HFF-Myc (cell line): ENCODE results near the gene TMEM141.
"Not testable (repeated sequence)": the region's sequence is repeated elsewhere in the genome, so short reads cannot be mapped to it uniquely, and the experiment has no call there.

Experiments used
- DNase-seq: peaks from one replicate; pipeline ENCODE4 v3.0.0-alpha.2; 2011; ENCODE audit warnings: low read depth; ENCODE audit errors: extremely low read depth
- H3K4me3 ChIP-seq: replicated peaks from 2 replicates; pipeline ENCODE4 v1.5.1; 2011; ENCODE audit warnings: low read depth, mild to moderate bottlenecking, control low read depth, low read length
- TF ChIP-seq, protein P1 (sequence below): IDR thresholded peaks from 2 replicates; pipeline ENCODE4 v1.5.1; 2012; ENCODE audit warnings: mild to moderate bottlenecking, low read depth, low read length, control low read depth; ENCODE audit errors: missing control alignments

The TMEM141 gene

GRCh38 chr9:136751244-136751643 is 39.9 kb upstream of the TMEM141 start:
- H3K4me3 ChIP-seq = no peak overlapping the region
- TF ChIP-seq, protein P1, sequence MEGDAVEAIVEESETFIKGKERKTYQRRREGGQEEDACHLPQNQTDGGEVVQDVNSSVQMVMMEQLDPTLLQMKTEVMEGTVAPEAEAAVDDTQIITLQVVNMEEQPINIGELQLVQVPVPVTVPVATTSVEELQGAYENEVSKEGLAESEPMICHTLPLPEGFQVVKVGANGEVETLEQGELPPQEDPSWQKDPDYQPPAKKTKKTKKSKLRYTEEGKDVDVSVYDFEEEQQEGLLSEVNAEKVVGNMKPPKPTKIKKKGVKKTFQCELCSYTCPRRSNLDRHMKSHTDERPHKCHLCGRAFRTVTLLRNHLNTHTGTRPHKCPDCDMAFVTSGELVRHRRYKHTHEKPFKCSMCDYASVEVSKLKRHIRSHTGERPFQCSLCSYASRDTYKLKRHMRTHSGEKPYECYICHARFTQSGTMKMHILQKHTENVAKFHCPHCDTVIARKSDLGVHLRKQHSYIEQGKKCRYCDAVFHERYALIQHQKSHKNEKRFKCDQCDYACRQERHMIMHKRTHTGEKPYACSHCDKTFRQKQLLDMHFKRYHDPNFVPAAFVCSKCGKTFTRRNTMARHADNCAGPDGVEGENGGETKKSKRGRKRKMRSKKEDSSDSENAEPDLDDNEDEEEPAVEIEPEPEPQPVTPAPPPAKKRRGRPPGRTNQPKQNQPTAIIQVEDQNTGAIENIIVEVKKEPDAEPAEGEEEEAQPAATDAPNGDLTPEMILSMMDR = no peak
- no peak for DNase-seq

GRCh38 chr9:136751814-136752213 is 39.3 kb upstream of the TMEM141 start:
- TF ChIP-seq, protein P1 = no peak
- no peak for DNase-seq

GRCh38 chr9:136753371-136754058 is 37.6 kb upstream of the TMEM141 start:
- TF ChIP-seq, protein P1 = no peak
- no peak overlapping the region for H3K4me3 ChIP-seq
- no peak for DNase-seq

More at GRCh38 chr9:136751814-136752213, 39.3 kb upstream of the TMEM141 start:
- no peak overlapping the region for H3K4me3 ChIP-seq

GRCh38 chr9:136754059-136754572 is 37.0 kb upstream of the TMEM141 start:
- TF ChIP-seq, protein P1 = no peak
- DNase-seq = no peak
- no peak overlapping the region for H3K4me3 ChIP-seq

GRCh38 chr9:136754626-136755301 is 36.4 kb upstream of the TMEM141 start:
- TF ChIP-seq, protein P1 = no peak
- DNase-seq = no peak

GRCh38 chr9:136755302-136756133 is 35.6 kb upstream of the TMEM141 start:
- H3K4me3 ChIP-seq, DNase-seq: not testable (repeated sequence)

More at GRCh38 chr9:136754626-136755301, 36.4 kb upstream of the TMEM141 start:
- no peak overlapping the region for H3K4me3 ChIP-seq

DNA sequence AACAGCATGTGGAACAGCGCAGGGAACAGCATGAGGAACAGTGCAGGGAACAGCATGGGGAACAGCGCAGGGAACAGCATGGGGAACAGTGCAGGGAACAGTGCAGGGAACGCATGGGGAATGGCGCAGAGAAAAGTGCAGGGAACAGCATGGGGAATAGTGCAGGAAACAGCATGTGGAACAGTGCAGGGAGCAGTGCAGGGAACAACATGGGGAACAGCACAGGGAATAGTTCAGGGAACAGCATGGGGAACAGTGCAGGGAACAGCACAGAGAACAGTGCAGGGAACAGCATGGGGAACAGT is 35.1 kb upstream of the TMEM141 start:
- no peak overlapping the region for H3K4me3 ChIP-seq
- TF ChIP-seq, protein P1 = no peak
- no peak for DNase-seq
